Calu3 (cell line): ENCODE results near the gene FSTL5. TPM values are rescaled to one million over a fixed set of nuclear protein-coding genes. Genes with fewer than 3 reads are reported as not detected.

Experiments
- BruUV-seq: library from RNA; stranded (reverse); fragments of 400-500 nt; replicated peaks from 2 replicates; lab custom pipeline; 2021; lab: Mats Ljungman, UMichigan
- CTCF ChIA-PET: fragments of 300-600 bp; sonication (Branson Sonifier 250); formaldehyde crosslinking; loops from one replicate; lab custom pipeline; 2022; ENCODE audit warnings: antibody characterized with exemption; lab: Charles Lee
- DNase-seq: peaks from one replicate; pipeline ENCODE4 v3.0.0; 2022
- H3K27ac Mint-ChIP-seq: one replicate; pipeline ENCODE4 v1.8.0; 2022; ENCODE audit warnings: mixed read lengths; ENCODE audit not compliant: unreplicated experiment
- H3K27me3 Mint-ChIP-seq: one replicate; pipeline ENCODE4 v1.8.0; 2022; ENCODE audit warnings: mixed read lengths; ENCODE audit not compliant: unreplicated experiment
- H3K36me3 Mint-ChIP-seq: one replicate; pipeline ENCODE4 v1.8.0; 2022; ENCODE audit warnings: mild to moderate bottlenecking, moderate library complexity, mixed read lengths; ENCODE audit not compliant: insufficient read depth, unreplicated experiment
- H3K4me1 Mint-ChIP-seq: one replicate; pipeline ENCODE4 v1.8.0; 2022; ENCODE audit warnings: mild to moderate bottlenecking, low read depth, mixed read lengths; ENCODE audit not compliant: unreplicated experiment
- H3K4me3 Mint-ChIP-seq: one replicate; pipeline ENCODE4 v1.8.0; 2022; ENCODE audit warnings: mild to moderate bottlenecking, low read depth, moderate library complexity, mixed read lengths; ENCODE audit not compliant: unreplicated experiment
- H3K9me3 Mint-ChIP-seq: one replicate; pipeline ENCODE4 v1.8.0; 2022; ENCODE audit warnings: low read depth, mixed read lengths; ENCODE audit not compliant: unreplicated experiment
- intact Hi-C: fragments of 100-400 bp; cut with micrococcal nuclease; formaldehyde crosslinking; loops from one replicate; pipeline ENCODE4 v1.10.0; 2022; ENCODE audit not compliant: unreplicated experiment
- total RNA-seq: library from RNA; stranded (reverse); gene quantifications from 2 replicates; pipeline ENCODE4 v1.2.3, GENCODE V29; 2022
- TF ChIP-seq, protein P1 (sequence below): fragments of 200-600 bp; IDR thresholded peaks from one replicate; pipeline ENCODE4 v1.8.0; 2022; ENCODE audit warnings: antibody characterized with exemption; ENCODE audit not compliant: unreplicated experiment

FSTL5 gene
- total RNA-seq, 1 experiment from 2014 or later = not detected

DNA sequence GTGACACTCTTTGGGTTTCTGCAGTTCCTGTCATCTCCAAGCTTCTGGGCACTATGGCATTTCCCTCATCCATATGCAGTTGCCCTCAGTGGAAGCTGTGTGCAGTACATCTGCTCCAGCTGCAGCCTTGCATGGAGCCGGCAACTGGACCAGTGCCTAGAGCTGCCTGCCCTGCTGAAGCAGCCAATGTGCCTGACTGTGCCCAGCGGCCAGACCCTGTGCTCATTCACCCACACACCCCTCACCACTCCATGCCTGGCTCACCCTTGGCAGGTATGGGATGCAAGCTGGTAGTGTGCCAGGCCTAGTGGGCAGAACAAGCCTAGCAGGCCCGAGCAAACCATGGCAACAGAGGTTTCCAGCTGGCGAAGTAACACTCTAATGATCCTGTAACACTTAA is 370.8 kb downstream of the FSTL5 start:
- Mint-ChIP-seq H3K27ac (no peak overlapping the region), H3K27me3 (no peaks in the 10 kb centered on the region), H3K4me3 (no peak overlapping the region), H3K9me3 (no peaks in the 10 kb centered on the region), H3K4me1 (no peaks in the 10 kb centered on the region), H3K36me3 (no peaks in the 10 kb centered on the region)
- TF ChIP-seq, protein P1, sequence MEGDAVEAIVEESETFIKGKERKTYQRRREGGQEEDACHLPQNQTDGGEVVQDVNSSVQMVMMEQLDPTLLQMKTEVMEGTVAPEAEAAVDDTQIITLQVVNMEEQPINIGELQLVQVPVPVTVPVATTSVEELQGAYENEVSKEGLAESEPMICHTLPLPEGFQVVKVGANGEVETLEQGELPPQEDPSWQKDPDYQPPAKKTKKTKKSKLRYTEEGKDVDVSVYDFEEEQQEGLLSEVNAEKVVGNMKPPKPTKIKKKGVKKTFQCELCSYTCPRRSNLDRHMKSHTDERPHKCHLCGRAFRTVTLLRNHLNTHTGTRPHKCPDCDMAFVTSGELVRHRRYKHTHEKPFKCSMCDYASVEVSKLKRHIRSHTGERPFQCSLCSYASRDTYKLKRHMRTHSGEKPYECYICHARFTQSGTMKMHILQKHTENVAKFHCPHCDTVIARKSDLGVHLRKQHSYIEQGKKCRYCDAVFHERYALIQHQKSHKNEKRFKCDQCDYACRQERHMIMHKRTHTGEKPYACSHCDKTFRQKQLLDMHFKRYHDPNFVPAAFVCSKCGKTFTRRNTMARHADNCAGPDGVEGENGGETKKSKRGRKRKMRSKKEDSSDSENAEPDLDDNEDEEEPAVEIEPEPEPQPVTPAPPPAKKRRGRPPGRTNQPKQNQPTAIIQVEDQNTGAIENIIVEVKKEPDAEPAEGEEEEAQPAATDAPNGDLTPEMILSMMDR = no peak
- intact Hi-C loops = no loop called here
- BruUV-seq = no TSS peak
- no peak for DNase-seq
- CTCF ChIA-PET = no interaction called here

DNA sequence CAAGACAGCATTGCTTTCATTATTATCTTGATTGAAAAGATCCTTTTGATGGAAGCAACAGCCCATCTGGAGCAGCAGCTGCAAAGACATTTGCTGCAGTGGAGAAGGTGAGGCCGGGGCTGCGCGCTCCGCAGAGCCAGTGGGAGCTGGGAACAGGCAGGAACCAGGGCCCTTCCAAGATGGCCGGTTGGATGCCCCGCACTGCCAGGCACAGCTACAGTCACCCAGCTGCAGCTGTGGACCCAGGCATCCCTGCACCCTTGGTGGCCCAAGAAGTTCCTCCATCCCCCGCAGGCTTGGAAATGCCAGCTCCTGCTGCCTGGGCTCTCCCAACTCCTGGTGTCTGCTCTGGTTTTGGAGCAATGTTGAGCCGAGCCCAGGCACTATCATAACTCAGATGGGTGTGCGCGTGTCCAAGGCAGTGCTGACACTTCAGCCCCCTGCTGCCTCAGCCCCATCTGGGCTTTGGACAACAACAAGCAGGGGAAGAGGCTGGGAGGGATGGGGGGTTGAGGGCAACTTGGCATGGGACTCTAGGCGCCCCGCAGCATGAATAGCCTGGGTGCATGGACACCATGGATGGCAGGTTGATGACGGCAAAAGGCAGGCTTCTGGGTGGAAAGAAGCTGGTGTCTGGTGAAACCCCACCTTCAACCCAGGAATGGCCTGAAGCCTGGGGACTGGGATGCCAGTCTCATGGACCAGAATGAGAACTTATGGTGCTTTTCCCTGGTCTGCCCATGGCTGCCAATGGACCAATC is 371.8 kb downstream of the FSTL5 start:
- H3K36me3 Mint-ChIP-seq = no peaks in the 10 kb centered on the region
- BruUV-seq = no TSS peak
- TF ChIP-seq, protein P1 = no peak
- no peak for DNase-seq
- no peak overlapping the region for H3K4me3 Mint-ChIP-seq
- no peaks in the 10 kb centered on the region for H3K27me3 Mint-ChIP-seq
- H3K9me3 Mint-ChIP-seq = no peaks in the 10 kb centered on the region
- no peak overlapping the region for H3K27ac Mint-ChIP-seq
- CTCF ChIA-PET = no interaction called here
- no peaks in the 10 kb centered on the region for H3K4me1 Mint-ChIP-seq
- intact Hi-C loops = no loop called here

DNA sequence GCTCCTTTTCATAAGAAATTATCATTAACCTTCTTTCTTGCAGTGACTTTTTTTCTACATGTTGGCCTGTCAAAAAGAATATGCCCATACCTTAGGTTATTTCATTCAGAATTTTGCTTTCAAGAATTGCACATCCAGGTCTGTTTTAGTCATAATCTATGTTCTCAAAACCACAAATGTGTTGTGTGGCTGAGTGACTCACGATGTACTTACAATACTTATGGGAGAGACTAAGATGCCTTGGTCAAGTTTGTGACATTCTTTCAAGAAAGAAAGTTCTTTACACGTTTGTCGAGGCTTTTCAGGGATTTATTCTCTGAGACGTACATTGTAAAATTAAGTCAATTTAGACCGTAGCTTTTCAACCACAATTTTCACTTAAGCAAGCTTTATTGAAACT is 396.7 kb downstream of the FSTL5 start:
- Mint-ChIP-seq H3K36me3 (no peaks in the 10 kb centered on the region), H3K9me3 (no peaks in the 10 kb centered on the region), H3K27me3 (no peaks in the 10 kb centered on the region), H3K4me3 (no peak overlapping the region), H3K27ac (no peak overlapping the region), H3K4me1 (peaks cover 6% of the 10 kb centered on the region)
- BruUV-seq = no TSS peak
- no peak for DNase-seq
- intact Hi-C loops = no loop called here
- TF ChIP-seq, protein P1 = no peak
- CTCF ChIA-PET = no interaction called here

DNA sequence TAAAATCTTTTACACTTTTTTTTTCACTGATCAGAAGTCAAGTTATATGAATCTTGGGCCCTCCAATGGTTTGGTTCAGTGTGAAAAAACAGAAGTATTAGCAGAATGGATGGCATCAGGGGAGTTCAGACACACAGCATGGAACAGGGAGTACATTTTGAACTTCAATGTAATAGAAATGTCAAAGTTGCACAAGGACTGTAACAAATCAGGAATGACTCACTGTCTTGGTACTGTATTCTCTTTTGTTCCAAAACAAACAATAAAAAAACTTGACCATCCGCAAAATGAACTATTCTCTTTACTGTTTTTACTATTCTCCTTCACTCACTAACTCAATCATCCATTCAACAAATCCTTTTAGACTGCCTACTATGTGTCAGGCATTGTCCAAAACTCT is 401.0 kb downstream of the FSTL5 start:
- BruUV-seq = no TSS peak
- Mint-ChIP-seq H3K4me1 (peaks cover 6% of the 10 kb centered on the region), H3K27me3 (no peaks in the 10 kb centered on the region), H3K9me3 (no peaks in the 10 kb centered on the region), H3K36me3 (no peaks in the 10 kb centered on the region), H3K27ac (no peak overlapping the region), H3K4me3 (no peak overlapping the region)
- intact Hi-C loops = no loop called here
- DNase-seq = no peak
- TF ChIP-seq, protein P1 = no peak
- CTCF ChIA-PET = no interaction called here
